OCI-LY7 (cell line): ENCODE results near the gene CAPN8.

Source experiments
- EZH2phosphoT487 ChIP-seq: fragments of 200-600 bp; sonication (generic); IDR thresholded peaks from 2 replicates; pipeline ENCODE4 v1.6.1; 2018; ENCODE audit warnings: low read depth, borderline replicate concordance, mild to moderate bottlenecking, mixed run types, antibody characterized with exemption, low read length, moderate library complexity, mixed read lengths
- TF ChIP-seq, protein P1 (sequence below): fragments of 200-600 bp; sonication (generic); conservative IDR thresholded peaks from 2 replicates; pipeline ENCODE4 v1.5.1; 2014; ENCODE audit warnings: mild to moderate bottlenecking, antibody characterized with exemption, low read length, moderate library complexity, mixed read lengths

DNA sequence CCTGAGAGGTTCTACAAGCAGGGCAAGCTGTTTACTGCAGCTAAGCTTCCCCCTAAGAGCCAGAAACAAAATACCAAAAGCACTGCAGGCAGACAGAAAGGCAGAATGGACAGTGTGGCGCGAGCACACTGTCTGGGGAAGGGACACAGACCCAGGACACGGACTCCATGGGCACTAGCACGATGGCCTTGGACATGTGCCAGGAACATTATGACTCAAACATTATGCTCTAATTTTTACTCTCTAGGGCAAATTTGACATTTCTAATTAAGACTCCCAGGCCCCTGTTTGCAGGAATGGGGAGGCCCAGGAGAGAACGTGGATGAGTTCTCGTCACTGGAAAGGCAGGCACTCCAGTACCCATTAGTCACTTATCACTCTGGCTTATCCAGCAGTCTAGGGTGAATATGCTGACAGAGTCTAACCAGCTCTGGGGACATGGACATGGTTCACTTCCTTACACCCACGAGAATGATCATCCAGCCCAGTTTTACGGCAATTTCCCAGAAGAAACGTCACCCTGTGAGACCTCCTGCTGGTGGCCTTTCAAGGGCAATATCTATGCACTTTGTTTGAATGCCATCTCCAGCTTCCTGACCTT, 45.1 kb downstream of the CAPN8 start:
- TF ChIP-seq, protein P1, sequence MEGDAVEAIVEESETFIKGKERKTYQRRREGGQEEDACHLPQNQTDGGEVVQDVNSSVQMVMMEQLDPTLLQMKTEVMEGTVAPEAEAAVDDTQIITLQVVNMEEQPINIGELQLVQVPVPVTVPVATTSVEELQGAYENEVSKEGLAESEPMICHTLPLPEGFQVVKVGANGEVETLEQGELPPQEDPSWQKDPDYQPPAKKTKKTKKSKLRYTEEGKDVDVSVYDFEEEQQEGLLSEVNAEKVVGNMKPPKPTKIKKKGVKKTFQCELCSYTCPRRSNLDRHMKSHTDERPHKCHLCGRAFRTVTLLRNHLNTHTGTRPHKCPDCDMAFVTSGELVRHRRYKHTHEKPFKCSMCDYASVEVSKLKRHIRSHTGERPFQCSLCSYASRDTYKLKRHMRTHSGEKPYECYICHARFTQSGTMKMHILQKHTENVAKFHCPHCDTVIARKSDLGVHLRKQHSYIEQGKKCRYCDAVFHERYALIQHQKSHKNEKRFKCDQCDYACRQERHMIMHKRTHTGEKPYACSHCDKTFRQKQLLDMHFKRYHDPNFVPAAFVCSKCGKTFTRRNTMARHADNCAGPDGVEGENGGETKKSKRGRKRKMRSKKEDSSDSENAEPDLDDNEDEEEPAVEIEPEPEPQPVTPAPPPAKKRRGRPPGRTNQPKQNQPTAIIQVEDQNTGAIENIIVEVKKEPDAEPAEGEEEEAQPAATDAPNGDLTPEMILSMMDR: no peak
- no peak for TF ChIP-seq EZH2phosphoT487
